Naive thymus-derived CD4-positive, alpha-beta T cell (primary cell): ENCODE measurements around the gene GCLM. TPM values are rescaled to one million over a fixed set of nuclear protein-coding genes. Genes with fewer than 3 reads are reported as not detected.
"Not testable (repeated sequence)": the region's sequence is repeated elsewhere in the genome, so short reads cannot be mapped to it uniquely, and the experiment has no call there.

Experiments used
- ATAC-seq: fragments of 150-1000 bp; cut with Tn5 transposase; 2 replicates; pipeline ENCODE4 v1.10.0; 2021; ENCODE audit warnings: mild to moderate bottlenecking, moderate library complexity
- CTCF ChIA-PET: fragments of 350-600 bp; sonication (Branson Sonifier 250); formaldehyde crosslinking; loops from one replicate; lab custom pipeline; 2021; ENCODE audit warnings: antibody characterized with exemption; lab: Charles Lee
- POLR2A ChIA-PET: fragments of 350-600 bp; sonication (Branson Sonifier 250); formaldehyde crosslinking; loops from one replicate; lab custom pipeline; 2021; ENCODE audit warnings: antibody characterized with exemption, inconsistent platforms; lab: Charles Lee
- DNase-seq, 9 donors: peaks; one replicate each; pipeline versions ENCODE4 v3.0.0 to v3.0.0-alpha.2; 2020 to 2022; ENCODE audit warnings: mixed read lengths in 1 of 9
- H3K27ac ChIP-seq: one replicate; pipeline ENCODE4 v1.7.0; 2013; ENCODE audit warnings: mild to moderate bottlenecking, low read depth, low read length, moderate library complexity
- H3K27me3 ChIP-seq, 2 donors: one replicate each; pipeline ENCODE4 v1.7.0; 2013; ENCODE audit warnings: low read length in 2 of 2, mild to moderate bottlenecking in 2 of 2, moderate library complexity in 2 of 2; ENCODE audit not compliant: control insufficient read depth in 2 of 2, insufficient read depth in 2 of 2
- H3K36me3 ChIP-seq, 3 experiments: 1 replicate in 2 of 3; 2 replicates in 1 of 3; pipeline ENCODE4 v1.7.0; 2013; ENCODE audit warnings: low read length in 3 of 3, mild to moderate bottlenecking in 3 of 3, moderate library complexity in 1 of 3; ENCODE audit not compliant: insufficient read depth in 3 of 3, control insufficient read depth in 2 of 3
- H3K4me1 ChIP-seq, 2 donors: one replicate each; pipeline ENCODE4 v1.7.0; 2013; ENCODE audit warnings: low read length in 2 of 2, mild to moderate bottlenecking in 2 of 2, moderate library complexity in 1 of 2; ENCODE audit not compliant: control insufficient read depth in 2 of 2, insufficient read depth in 2 of 2
- H3K4me3 ChIP-seq: 2 replicates; pipeline ENCODE4 v1.7.0; 2013; ENCODE audit warnings: mild to moderate bottlenecking, low read length
- H3K9me3 ChIP-seq, 3 experiments: 1 replicate in 2 of 3; 2 replicates in 1 of 3; pipeline ENCODE4 v1.7.0; 2013; ENCODE audit warnings: low read length in 3 of 3; ENCODE audit not compliant: control insufficient read depth in 2 of 3
- H3K27ac Mint-ChIP-seq, 9 donors: one replicate each; pipeline ENCODE4 v1.8.0; 2020 to 2022; ENCODE audit warnings: mixed read lengths in 9 of 9, mild to moderate bottlenecking in 8 of 9, moderate library complexity in 5 of 9, inconsistent platforms in 2 of 9
- H3K27me3 Mint-ChIP-seq, 5 donors: one replicate each; pipeline ENCODE4 v1.8.0; 2021 to 2022; ENCODE audit warnings: mixed read lengths in 5 of 5, mild to moderate bottlenecking in 1 of 5
- H3K36me3 Mint-ChIP-seq, 5 donors: one replicate each; pipeline ENCODE4 v1.8.0; 2020 to 2022; ENCODE audit warnings: mixed read lengths in 5 of 5, mild to moderate bottlenecking in 3 of 5, inconsistent platforms in 1 of 5
- H3K4me1 Mint-ChIP-seq, 7 donors: one replicate each; pipeline ENCODE4 v1.8.0; 2020 to 2022; ENCODE audit warnings: mixed read lengths in 7 of 7, mild to moderate bottlenecking in 3 of 7, inconsistent platforms in 1 of 7
- H3K4me3 Mint-ChIP-seq, 10 donors: one replicate each; pipeline ENCODE4 v1.8.0; 2020 to 2022; ENCODE audit warnings: mild to moderate bottlenecking in 10 of 10, mixed read lengths in 10 of 10, moderate library complexity in 6 of 10, inconsistent platforms in 2 of 10
- H3K9me3 Mint-ChIP-seq, 11 donors: one replicate each; pipeline ENCODE4 v1.8.0; 2020 to 2022; ENCODE audit warnings: mixed read lengths in 11 of 11, mild to moderate bottlenecking in 4 of 11, inconsistent platforms in 1 of 11, moderate library complexity in 1 of 11
- intact Hi-C, 2 donors: fragments of 100-400 bp; cut with micrococcal nuclease; formaldehyde crosslinking; loops; one replicate each; pipeline ENCODE4 v1.15.1; 2023
- polyA plus RNA-seq, 2 donors: library from polyadenylated mRNA; unstranded; fragments of 300-500 nt; fragmentation: Illumina TruSeq; gene quantifications; one replicate each; pipeline ENCODE4 v1.2.3, GENCODE V29; 2021
- total RNA-seq, 6 experiments: library from RNA in 5 of 6; stranded (reverse) in 5 of 6; gene quantifications; 1 replicate in 5 of 6; 2 replicates in 1 of 6; pipeline ENCODE4 v1.2.3 and lab custom pipeline; 2021 to 2026

Gene GCLM
- total and polyA plus RNA-seq, 7 experiments from 2014 or later: 6.4 to 23.8 (median 11.5) TPM

GRCh38 chr1:93857653-93858052 lies 51.6 kb downstream of the GCLM start:
- ATAC-seq, DNase-seq, H3K4me3 Mint-ChIP-seq, H3K4me1 Mint-ChIP-seq, H3K36me3 Mint-ChIP-seq, intact Hi-C loops, H3K9me3 Mint-ChIP-seq, H3K27ac Mint-ChIP-seq, POLR2A ChIA-PET, H3K9me3 ChIP-seq, H3K27ac ChIP-seq, H3K27me3 ChIP-seq, H3K36me3 ChIP-seq, H3K4me3 ChIP-seq, H3K4me1 ChIP-seq, CTCF ChIA-PET: not testable (repeated sequence)
- peaks cover 10 to 33% (median 14%) of the 10 kb centered on the region in 5 donors for H3K27me3 Mint-ChIP-seq

DNA sequence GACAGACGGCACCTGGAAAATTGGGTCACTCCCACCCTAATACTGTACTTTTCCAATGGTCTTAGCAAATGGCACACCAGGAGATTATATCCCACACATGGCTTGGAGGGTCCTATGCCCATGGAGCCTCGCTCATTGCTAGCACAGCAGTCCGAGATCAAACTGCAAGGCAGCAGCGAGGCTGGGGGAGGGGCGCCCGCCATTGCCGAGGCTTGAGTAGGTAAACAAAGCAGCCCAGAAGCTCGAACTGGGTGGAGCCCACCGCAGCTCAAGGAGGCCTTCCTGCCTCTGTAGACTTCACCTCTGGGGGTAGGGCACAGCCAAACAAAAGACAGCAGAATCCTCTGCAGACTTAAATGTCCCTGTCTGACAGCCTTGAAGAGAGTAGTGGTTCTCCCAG lies 53.2 kb downstream of the GCLM start:
- H3K36me3 Mint-ChIP-seq, intact Hi-C loops, H3K27ac ChIP-seq, H3K4me3 Mint-ChIP-seq, H3K4me3 ChIP-seq, H3K36me3 ChIP-seq, H3K27ac Mint-ChIP-seq, H3K9me3 Mint-ChIP-seq, ATAC-seq, H3K4me1 ChIP-seq, H3K27me3 ChIP-seq, H3K4me1 Mint-ChIP-seq, H3K9me3 ChIP-seq: not testable (repeated sequence)
- peaks cover 10 to 27% (median 14%) of the 10 kb centered on the region in 5 donors for H3K27me3 Mint-ChIP-seq
- peak in 1 of 9 donors; percentile 19 for DNase-seq
- ChIA-PET CTCF (interaction anchor here (0.6 to 0.7 kb wide), 2 partner anchors 12 to 226 kb away, joined by 3 to 4 read pairs; no protein-coding TSS in a partner anchor), POLR2A (interaction anchor here (1.2 kb wide), 2 partner anchors 10 to 23 kb away, joined by 3 to 10 read pairs; partner anchors contain the start of gene DNTTIP2)

- Histone ChIP-seq H3K27me3 (no peaks in the 10 kb centered on the region), H3K4me1 (no peaks in the 10 kb centered on the region), H3K9me3 (no peaks in the 10 kb centered on the region), H3K36me3 (no peaks in the 10 kb centered on the region), H3K4me3 (no peak overlapping the region), H3K27ac (no peak overlapping the region)
- CTCF ChIA-PET: no interaction called here
- Mint-ChIP-seq H3K36me3 (peaks cover 0 to 5% (median 0%) of the 10 kb centered on the region in 5 donors), H3K4me1 (peaks cover 0 to 9% (median 6%) of the 10 kb centered on the region in 7 donors), H3K27ac (no peak overlapping the region), H3K27me3 (peaks cover 10 to 23% (median 14%) of the 10 kb centered on the region in 5 donors), H3K9me3 (peaks cover 0 to 6% (median 3%) of the 10 kb centered on the region in 11 donors), H3K4me3 (no peak overlapping the region)
- POLR2A ChIA-PET: interaction anchor here (0.7 kb wide), 1 partner anchor 1630 kb away, joined by 6 read pairs; no protein-coding TSS in a partner anchor
- no peak for DNase-seq
- intact Hi-C loops: no loop called here
- ATAC-seq: no peak
Measured at GRCh38 chr1:93853940-93854339, 55.3 kb downstream of the GCLM start.

DNA sequence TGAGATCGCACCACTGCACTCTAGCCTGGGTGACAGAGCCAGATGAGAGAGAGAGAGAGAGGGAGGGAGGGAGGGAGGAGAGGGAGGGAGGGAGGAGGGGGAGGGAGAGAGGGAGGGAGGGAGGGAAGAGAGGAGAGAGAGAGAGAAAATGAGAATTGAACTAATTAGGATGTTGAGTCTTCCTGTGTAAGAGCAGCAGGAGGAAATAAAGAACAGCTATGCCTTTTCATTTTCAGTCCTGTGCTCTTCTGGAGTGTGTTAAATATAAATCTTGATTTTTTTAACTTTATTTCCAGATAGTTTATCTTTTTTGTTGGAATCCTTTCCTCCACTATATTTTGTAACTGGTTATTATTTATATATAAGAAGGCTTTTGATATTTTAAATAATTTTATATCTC lies 57.4 kb downstream of the GCLM start:
- Mint-ChIP-seq H3K36me3 (peaks cover 0 to 12% (median 0%) of the 10 kb centered on the region in 5 donors), H3K4me3 (no peak overlapping the region), H3K9me3 (peaks cover 0 to 17% (median 2%) of the 10 kb centered on the region in 11 donors), H3K4me1 (peaks cover 8 to 18% (median 12%) of the 10 kb centered on the region in 7 donors), H3K27me3 (peaks cover 10 to 20% (median 11%) of the 10 kb centered on the region in 5 donors), H3K27ac (no peak overlapping the region)
- POLR2A ChIA-PET: no interaction called here
- no peaks in the 10 kb centered on the region for H3K9me3 ChIP-seq
- intact Hi-C loops: no loop called here
- no peak for DNase-seq
- no peak overlapping the region for H3K27ac ChIP-seq
- CTCF ChIA-PET: interaction anchor here (1.1 to 2.5 kb wide), 2 partner anchors 38 to 223 kb away, joined by 3 to 20 read pairs; no protein-coding TSS in a partner anchor
- no peak for ATAC-seq
- no peaks in the 10 kb centered on the region for H3K36me3 ChIP-seq
- no peaks in the 10 kb centered on the region for H3K4me1 ChIP-seq
- H3K4me3 ChIP-seq: no peak overlapping the region
- no peaks in the 10 kb centered on the region for H3K27me3 ChIP-seq

DNA sequence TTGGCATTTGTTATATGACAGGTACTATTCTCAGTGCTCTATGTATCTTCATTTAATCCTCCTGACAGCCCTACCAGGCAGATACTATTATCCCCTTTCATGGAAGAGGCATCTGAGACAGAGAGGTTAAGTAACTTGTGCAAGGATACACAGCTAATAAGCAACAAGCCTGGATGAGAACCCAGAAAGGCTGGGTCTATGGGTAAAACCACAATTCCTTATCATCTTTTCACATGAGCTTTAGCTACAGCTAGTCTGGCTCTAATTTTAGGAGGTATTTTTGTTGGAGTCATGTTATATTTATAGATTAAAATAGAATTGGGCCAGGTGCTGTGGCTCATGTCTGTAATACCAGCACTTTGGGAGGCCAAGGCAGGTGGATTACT lies 57.9 kb downstream of the GCLM start:
- Mint-ChIP-seq H3K27me3 (peaks cover 10 to 20% (median 11%) of the 10 kb centered on the region in 5 donors), H3K4me3 (no peak overlapping the region), H3K36me3 (peaks cover 0 to 12% (median 0%) of the 10 kb centered on the region in 5 donors), H3K27ac (no peak overlapping the region), H3K4me1 (peaks cover 8 to 18% (median 12%) of the 10 kb centered on the region in 7 donors), H3K9me3 (peaks cover 0 to 20% (median 0%) of the 10 kb centered on the region in 11 donors)
- ChIA-PET CTCF (interaction anchor here (0.7 to 2.5 kb wide), 5 partner anchors 34 to 417 kb away, joined by 3 to 20 read pairs (median 3); no protein-coding TSS in a partner anchor), POLR2A (no interaction called here)
- ATAC-seq (no peak), DNase-seq (no peak)
- Histone ChIP-seq H3K27me3 (no peaks in the 10 kb centered on the region), H3K9me3 (no peaks in the 10 kb centered on the region), H3K4me3 (no peak overlapping the region), H3K4me1 (no peaks in the 10 kb centered on the region), H3K27ac (no peak overlapping the region), H3K36me3 (no peaks in the 10 kb centered on the region)
- intact Hi-C loops: no loop called here

DNA sequence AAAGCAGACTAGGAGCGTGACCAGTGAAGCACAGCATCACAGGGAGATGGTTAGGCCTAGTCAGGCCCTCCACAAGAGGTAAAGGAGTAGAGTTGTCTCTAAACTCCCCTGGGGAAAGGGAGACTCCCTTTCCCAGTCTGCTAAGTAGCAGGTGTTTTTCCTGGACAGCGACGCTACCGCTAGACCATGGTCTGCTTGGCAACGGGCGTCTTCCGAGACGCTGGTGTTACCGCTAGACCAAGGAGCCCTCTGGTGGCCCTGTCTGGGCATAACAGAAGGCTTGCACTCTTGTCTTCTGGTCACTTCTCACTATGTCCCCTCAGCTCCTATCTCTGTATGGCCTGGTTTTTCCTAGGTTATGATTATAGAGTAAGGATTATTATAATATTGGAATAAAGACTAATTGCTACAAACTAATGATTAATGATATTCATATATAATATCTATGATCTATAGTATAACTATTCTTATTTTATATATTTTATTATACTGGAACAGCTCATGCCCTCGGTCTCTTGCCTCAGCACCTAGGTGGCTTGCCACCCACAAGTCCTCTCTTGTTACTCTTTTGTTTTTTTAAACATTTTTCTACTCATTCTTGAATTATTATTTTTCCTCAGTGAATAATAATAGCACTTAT lies 58.4 kb downstream of the GCLM start:
- CTCF ChIA-PET: interaction anchor here (0.6 to 2.5 kb wide), 6 partner anchors 9 to 417 kb away, joined by 3 to 20 read pairs (median 3); no protein-coding TSS in a partner anchor

More for the DNA sequence above, 58.4 kb downstream of the GCLM start:
- H3K27me3 Mint-ChIP-seq: peaks cover 10 to 20% (median 11%) of the 10 kb centered on the region in 5 donors
- peaks cover 0 to 12% (median 0%) of the 10 kb centered on the region in 5 donors for H3K36me3 Mint-ChIP-seq
- H3K27me3 ChIP-seq, POLR2A ChIA-PET, H3K9me3 ChIP-seq, H3K4me3 ChIP-seq, H3K4me1 ChIP-seq, H3K36me3 ChIP-seq, H3K27ac ChIP-seq, ATAC-seq: not testable (repeated sequence)
- DNase-seq: peak in 7 of 9 donors; percentile 25 to 49 (median 44)
- H3K4me3 Mint-ChIP-seq: peak overlapping the region in 2 of 10 donors; percentile 7 to 42
- H3K4me1 Mint-ChIP-seq: peaks cover 10 to 21% (median 14%) of the 10 kb centered on the region in 7 donors
- intact Hi-C loops: loop anchor here in 1 of 2 donors (1.0 kb wide), 2 partner anchors 222 to 413 kb away; no protein-coding TSS in a partner anchor
- H3K27ac Mint-ChIP-seq: peak overlapping the region in 2 of 9 donors; percentile 12 to 60
- H3K9me3 Mint-ChIP-seq: peaks cover 0 to 20% (median 0%) of the 10 kb centered on the region in 11 donors
